GM19238 (cell line): ENCODE data around the gene RBM28.

Source experiments
- DNase-seq: peaks from one replicate; pipeline ENCODE4 v3.0.0; 2011; ENCODE audit warnings: low spot score; ENCODE audit not compliant: insufficient read length

RBM28 gene

GRCh38 chr7:128374041-128374440, 30.3 kb upstream of the RBM28 start:
- no peak for DNase-seq

GRCh38 chr7:128373606-128374005, 29.9 kb upstream of the RBM28 start:
- DNase-seq, result no peak

- DNase-seq, result no peak
These were observed 26.8 kb upstream of the RBM28 start for GRCh38 chr7:128370491-128370890.

DNA sequence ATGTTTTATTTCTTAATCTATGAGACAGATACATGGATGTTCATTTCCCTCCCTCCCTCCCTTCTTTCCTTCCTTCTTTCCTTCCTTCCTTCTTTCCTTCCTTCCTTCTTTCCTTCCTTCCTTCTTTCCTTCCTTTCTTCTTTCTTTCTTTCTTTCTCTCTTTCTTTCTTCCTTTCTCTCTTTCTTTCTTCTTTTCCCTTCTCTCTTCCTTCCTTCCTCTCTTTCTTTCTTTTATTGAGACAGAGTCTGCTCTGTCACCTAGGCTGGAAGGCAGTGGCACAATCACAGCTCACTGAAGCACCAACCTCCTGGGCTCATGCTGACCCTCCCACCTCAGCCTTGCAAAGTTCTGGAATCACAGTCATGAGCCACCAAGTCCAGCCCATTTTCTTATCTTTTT, 23.3 kb upstream of the RBM28 start:
- no peak for DNase-seq

DNA sequence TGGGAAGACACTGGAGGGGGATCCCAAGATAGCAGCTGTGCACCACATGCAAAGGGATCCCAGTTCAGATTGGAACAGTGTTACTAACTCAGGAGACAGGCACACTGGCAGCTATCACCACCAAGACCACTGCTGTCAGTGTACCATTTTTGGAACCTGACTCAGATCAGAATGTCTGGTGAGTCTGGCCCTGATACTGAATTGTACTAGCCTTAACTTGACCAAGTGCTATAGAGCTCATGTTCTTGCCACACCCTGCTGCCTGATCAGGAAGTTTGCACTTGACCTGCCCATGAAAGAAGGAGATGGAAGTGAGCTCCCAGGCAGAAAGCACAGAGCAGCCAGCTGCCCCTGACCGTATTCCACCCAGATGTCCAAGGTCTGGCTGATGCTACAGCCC, 22.6 kb upstream of the RBM28 start:
- no peak for DNase-seq

GRCh38 chr7:128365432-128365831, 21.7 kb upstream of the RBM28 start:
- DNase-seq, result no peak

DNA sequence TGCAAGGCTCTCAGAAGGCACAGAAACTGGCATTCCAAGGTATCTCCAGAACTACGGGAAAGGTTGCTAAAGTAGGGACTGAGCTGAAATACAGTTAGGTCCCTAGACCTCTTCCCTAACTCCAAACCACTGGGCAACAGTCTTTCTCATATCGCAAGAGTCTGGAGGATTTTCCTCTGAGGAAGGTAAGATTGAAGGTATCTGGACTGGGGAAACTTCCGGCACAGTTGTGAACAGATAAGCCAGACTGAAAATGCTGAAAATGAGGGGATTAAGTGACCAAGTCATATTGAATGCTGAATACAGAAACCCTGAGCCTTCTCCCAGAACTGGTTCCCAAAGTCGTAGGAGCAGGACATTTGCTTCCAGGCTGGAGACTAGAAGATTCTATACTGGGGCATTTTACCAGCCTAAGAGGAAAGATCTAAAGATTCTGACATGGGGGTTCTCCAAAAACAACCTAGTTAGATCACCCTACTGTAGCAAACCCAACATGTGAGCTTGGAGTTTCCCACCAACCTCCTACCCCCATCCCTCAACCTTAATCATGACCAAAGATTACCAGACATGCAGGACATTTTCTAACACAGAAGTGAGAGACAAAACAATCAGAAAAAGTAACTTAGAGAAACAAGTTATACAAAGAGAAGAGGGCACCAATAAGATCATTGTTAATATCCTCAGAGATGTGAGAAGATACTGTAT, 20.6 kb upstream of the RBM28 start:
- DNase-seq, result no peak

- DNase-seq, result no peak
These were observed 19.6 kb upstream of the RBM28 start for GRCh38 chr7:128363261-128363721.

- no peak for DNase-seq
These were observed 19.0 kb upstream of the RBM28 start for GRCh38 chr7:128362670-128363069.

DNA sequence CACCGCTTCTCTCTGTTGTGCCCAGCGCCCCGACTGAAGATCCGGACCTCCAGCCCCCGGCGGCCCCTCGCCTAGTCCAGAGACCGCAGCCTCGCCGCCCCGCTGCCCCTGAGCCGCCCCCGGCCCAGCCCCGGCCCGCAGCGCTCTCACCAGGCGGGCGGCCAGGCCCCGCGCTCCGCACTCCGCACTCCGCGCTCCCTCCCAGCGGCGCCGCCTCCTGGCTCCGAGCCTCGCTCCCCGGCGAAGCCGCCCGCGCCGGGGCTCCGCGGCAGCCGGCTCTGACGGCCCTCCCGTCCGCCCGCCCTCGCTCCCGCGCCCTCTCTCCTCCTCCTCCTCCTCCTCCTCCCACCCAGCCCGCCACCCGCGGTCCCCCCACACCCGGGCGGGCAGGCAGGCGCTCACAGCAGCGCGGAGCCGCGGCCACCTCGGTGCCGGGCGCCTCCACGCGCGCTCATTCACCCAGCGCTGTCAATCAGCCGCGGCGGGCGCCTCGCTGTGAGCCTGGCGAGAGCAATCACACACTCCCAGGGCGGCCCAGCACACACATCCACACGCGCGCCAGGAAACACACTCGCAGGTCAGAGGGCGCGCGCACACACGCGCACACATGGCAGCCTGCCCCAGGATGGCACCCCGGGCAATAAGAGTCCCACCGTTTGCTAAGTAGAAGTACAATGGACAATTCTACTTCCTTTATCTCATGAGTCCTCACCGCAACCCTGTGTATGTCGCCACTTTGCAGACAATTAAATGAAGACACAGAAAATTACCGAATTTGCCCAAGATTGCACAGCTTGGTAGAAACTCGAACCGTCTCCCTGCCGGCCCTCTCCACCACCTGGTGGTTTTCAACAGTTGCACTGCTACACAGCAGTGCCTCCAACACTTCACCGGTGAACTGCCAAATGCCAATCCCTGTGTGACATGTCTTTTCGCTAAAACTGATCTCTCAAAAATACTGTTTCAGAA, 18.0 kb upstream of the RBM28 start, which contains the start of gene PRRT4:
Gene PRRT4 (minus strand): TSS at position 280 of the 969 bp plus-strand sequence.
- DNase-seq, result no peak

DNA sequence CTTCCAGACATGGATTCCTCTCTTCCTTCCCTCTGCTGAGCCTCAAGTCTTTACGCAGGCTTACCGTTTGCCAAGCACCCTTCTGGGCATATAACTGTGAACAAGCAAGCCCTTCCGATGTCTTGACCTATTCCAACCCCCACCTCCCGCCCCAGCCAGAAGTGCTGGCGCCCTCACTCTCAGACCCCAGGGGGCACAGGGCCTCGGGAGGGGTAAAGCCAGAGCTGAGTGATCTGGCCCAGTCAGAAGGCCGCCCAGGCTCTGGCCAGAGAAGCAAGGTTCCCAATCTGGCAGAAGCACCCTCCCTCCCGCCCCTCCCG, 16.6 kb upstream of the RBM28 start:
- DNase-seq, result no peak

GRCh38 chr7:128359939-128360338, 16.2 kb upstream of the RBM28 start:
- no peak for DNase-seq

GRCh38 chr7:128359336-128359735, 15.6 kb upstream of the RBM28 start:
- no peak for DNase-seq

GRCh38 chr7:128358233-128358632, 14.5 kb upstream of the RBM28 start:
- DNase-seq, result no peak

- DNase-seq, result no peak
These were observed 13.5 kb upstream of the RBM28 start for GRCh38 chr7:128357217-128357613.

DNA sequence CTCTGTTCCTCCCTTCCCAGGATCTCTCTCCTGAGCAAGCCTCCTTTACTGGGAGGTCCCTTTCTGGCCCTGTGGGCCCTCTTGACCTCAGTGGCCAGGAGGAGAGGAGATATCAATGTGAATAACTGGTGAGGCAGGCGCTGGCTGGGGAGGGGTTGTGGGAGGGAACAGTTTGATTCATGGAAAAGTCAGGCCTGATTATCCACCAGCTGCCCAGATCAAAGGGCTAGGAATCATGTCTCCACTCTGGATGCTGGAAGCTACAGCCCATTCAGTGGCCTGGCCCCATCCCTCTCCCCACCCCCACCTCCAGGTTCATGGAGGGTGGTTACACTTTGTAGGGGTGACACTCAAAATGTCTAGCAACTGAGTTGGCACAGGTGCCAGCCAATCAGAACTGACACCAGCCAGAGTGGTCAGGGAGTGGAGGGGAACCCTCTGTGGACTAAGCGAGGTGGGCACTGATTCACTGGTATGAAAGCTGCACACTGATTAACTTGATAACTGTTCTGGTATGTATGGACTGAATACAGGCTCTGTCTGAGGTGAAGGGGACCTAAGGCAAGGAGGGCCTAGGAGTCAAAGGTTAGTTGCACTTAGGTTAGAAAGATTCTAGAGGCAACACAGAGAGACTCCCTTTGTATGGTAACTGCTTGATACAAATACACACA, 13.0 kb upstream of the RBM28 start:
- no peak for DNase-seq

DNA sequence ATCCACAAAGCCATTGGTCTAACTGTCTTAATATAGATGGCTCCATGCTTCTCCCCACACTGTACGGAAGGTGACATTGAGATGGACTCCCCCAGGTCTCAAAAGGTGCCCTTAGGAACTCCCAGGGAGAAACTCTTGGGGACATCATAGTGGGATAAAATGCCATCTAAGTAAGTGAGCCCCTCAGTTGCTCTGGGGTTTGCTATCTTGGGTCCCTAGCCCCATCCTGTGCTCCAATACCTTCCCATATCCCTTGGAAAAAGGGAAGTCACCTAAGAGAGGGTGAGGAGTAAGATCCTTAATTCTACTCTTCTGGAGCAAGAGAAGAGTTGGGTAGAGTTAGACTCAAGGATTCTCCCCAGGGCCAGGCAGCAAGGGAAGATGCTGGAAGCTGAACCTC, 9.9 kb upstream of the RBM28 start:
- DNase-seq, result no peak

- DNase-seq, result no peak
These were observed 9.5 kb upstream of the RBM28 start for GRCh38 chr7:128353189-128353588.

DNA sequence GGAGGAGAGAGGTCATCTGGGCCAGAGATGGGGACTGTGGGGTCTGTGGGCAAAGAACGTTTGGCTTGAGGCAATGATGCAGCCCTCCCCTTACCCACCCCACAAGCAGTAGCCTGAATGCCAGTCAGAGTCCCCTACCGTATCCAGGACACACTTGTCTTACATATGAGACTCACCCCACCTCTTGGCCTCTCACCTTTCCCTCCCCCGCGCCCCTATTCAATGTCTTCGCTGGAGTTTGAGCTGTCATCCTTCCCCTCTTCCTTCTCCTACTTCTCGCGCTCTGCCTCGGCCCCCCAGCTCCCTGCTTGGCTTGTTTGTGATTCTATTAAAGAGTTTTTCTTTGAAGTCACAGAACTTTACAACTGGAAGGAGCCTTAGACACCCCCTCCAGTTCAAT, 8.9 kb upstream of the RBM28 start:
- DNase-seq, result no peak

DNA sequence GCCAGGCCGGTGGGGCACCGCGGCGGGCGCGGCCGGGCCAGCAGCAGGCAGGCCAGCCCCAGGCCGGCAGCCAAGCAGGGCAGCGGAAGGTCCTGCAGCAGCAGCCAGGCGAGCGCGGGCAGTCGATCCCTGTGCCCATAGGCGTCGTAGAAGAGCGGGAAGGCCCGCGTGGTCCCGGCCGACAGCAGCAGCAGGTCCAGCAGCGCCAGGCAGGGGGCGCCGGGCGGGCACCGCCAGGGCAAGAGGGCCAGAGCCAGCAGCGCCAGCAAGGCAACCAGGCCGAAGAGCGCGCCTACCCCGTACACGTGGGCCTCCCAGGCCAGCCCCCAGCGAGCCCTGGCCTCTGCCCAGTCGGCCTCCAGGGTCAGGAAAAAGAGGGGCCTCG, 8.4 kb upstream of the RBM28 start:
- DNase-seq, result no peak

DNA sequence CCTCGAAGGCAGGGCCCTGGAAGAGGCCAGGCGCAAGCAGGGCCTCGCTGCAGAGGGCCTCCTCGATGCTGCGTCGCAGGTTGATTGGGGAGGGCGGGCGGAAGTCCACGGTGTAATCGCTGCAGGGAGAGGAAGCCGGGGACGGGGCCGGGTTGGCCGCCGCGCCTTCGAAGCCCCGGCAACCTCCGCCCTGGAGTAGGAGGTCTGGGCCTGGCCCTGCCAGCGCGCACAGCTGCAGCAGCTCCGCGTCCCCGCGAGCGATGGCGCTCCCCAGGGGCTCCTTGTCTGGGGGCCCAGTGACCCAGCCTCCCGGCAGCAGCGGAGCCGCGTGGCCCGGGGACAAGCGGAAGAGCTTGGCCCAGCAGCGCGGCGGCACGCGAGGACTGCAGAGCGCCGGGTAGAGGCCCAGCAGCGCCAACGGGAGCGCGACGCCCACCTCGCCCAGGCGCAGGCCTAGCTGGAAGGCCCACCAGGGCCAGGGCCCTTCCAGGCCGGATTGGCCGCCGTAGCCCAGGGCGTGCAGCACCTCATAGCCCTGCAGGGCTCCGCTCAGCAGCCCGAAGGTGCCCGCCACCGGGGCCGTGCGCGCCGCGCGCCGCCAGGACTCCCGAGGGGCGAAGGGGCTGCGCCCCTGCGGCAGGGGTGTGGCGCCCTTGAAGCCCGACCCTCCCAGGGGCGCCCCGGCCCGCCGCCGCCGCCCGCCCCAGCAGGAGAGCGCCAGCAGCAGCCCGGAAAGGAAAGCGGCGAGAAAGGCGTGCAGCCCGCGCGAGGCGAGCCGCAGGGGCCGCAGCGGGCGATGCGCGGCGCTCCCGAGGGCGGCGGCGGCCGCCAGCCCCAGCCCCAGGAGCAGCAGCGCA, 7.8 kb upstream of the RBM28 start:
- DNase-seq, result no peak
